GM18502 (cell line): ENCODE data around the gene RTP5.

Experiments used
- ATAC-seq: cut with Tn5 transposase; IDR thresholded peaks from one replicate; pipeline ENCODE4 v1.9.1; 2021; ENCODE audit warnings: mild to moderate bottlenecking; ENCODE audit not compliant: unreplicated experiment, poor library complexity

Gene RTP5

GRCh38 chr2:241843321-241844065 is 26.0 kb upstream of the RTP5 start:
- no peak for ATAC-seq

- ATAC-seq: no peak
Observed at GRCh38 chr2:241844066-241844728, 25.3 kb upstream of the RTP5 start.

- no peak for ATAC-seq
Observed at GRCh38 chr2:241844831-241845578, 24.5 kb upstream of the RTP5 start.

- no peak for ATAC-seq
Observed at GRCh38 chr2:241846406-241846805, 23.1 kb upstream of the RTP5 start.

GRCh38 chr2:241848761-241849615 is 20.5 kb upstream of the RTP5 start:
- ATAC-seq: no peak

GRCh38 chr2:241849616-241850543 is 19.6 kb upstream of the RTP5 start:
- no peak for ATAC-seq

- no peak for ATAC-seq
Observed at GRCh38 chr2:241850544-241851324, 18.8 kb upstream of the RTP5 start.

- ATAC-seq: no peak
Observed at GRCh38 chr2:241851325-241852115, 18.0 kb upstream of the RTP5 start.

- no peak for ATAC-seq
Observed at GRCh38 chr2:241852116-241852980, 17.2 kb upstream of the RTP5 start.

GRCh38 chr2:241852981-241853631 is 16.4 kb upstream of the RTP5 start:
- ATAC-seq: no peak

GRCh38 chr2:241853651-241854341 is 15.7 kb upstream of the RTP5 start:
- no peak for ATAC-seq

GRCh38 chr2:241854342-241855244 is 14.9 kb upstream of the RTP5 start:
- ATAC-seq: no peak

GRCh38 chr2:241855245-241855887 is 14.2 kb upstream of the RTP5 start:
- no peak for ATAC-seq

- no peak for ATAC-seq
Observed at GRCh38 chr2:241855888-241856422, 13.6 kb upstream of the RTP5 start.
